ENCODE results near the gene SLC23A3. TPM values are rescaled to one million over a fixed set of nuclear protein-coding genes. Genes with fewer than 3 reads are reported as not detected.
A peak's percentile ranks its signal among the peaks of the same experiment; 100 is the strongest.

SLC23A3 gene
- total RNA-seq, 1 experiment from 2014 or later = 1.7 TPM

DNA sequence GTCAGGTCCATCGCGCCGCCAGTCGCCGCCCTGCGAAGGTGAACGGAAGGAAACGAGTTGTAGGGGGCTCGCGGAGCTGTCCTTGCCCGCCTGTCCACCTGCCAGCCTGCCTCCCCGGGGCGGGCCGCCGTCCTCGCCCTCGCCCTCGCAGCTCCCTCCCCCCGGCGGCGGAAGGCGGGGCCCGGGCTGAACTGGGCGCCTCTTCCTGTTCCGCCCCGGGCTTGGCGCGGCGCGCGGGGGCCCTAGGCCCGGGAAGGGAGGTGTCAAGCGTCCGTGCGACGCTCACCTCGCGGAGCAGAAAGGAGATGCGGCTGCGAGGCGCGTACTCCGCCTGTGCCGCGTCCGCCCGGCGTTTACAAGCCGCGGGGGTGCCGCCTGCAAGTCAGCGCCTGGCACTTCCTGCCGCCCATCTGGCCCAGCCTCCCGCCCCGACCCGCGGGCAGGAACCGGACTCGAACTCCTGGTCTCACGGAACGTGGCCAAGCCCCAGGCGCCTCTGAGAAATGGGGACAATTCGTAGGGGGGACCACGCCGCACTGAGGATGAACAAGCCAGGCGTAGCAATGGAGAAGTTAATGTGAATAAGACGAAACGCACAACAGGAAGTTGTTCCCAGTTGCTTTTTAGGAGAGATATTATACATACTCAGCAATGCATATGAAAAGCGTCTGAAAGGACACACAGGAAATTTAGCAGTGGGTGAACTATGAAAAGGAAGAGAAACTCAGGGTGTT, 7.2 kb upstream of the SLC23A3 start, which contains the start of gene CNPPD1:
Gene CNPPD1, minus strand, starts transcription at position 108 of the 734 bp plus-strand sequence. Its CDS starts 97 bp downstream, at position 11.
- peak; percentile 75 for DNase-seq (ENCODE audit: extremely low read depth, low read depth)

DNA sequence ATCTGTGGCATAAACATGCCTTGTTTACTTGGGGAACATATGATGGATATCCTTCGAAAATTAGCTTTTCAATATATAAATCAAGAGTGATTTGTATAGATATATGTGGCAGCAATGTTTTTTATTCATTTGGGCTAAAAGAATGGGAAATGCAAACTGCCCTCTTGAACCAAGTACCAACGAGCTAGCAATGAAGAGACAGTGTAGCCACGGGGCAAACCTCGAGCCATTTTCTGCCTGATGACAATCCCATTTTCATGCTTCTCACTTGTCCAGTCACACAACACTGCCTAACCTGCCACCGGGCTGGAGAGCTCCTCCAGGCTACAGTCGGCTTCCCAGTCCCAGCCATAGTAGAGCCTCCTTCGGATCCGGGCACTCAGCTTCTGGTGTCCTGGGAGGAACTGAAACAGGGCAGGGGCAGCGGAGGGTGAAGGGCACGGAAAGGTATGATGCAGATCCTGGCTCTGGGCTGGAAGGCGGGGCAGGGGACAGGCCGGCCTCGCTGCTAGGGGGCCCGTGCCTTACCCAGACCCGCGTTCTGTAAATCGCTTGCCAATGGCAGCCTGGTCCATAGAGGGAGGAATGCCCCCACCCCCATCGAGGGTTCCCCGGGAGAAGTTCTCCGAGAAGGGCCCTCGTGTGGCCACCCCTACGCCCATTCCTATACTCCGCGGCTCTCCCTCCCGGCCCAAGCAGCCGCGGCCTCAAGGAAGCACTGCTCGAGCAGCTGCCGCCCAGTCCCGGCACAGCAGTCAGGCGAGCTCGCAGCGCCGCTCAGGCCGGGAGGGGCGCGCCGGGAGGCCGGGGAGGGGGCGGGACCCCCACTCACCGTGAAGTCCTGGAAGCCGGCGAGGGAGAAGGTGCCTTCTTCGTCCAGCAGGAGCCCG, 6.3 kb upstream of the SLC23A3 start:
- no peak for DNase-seq (ENCODE audit: extremely low read depth, low read depth)

DNA sequence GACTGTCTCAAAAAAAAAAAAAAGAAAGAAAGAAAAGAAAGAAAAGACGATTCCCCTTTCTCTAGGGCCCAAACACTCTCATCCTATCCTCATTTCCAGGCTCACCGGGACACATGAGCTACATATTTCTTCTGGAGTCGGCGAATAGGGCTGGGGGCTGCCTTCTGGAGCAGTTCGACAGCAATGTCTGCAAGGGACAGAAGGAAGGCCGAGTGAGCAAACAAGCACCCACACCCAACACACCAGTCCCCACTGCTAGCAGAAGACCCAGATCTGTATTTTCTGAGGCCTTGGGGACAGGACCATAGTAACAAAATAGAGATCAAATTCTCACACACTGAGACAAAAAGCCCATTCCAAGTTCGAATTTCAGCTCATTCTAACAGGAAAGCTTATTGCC, 5.7 kb upstream of the SLC23A3 start:
- no peak for DNase-seq (ENCODE audit: extremely low read depth, low read depth)

DNA sequence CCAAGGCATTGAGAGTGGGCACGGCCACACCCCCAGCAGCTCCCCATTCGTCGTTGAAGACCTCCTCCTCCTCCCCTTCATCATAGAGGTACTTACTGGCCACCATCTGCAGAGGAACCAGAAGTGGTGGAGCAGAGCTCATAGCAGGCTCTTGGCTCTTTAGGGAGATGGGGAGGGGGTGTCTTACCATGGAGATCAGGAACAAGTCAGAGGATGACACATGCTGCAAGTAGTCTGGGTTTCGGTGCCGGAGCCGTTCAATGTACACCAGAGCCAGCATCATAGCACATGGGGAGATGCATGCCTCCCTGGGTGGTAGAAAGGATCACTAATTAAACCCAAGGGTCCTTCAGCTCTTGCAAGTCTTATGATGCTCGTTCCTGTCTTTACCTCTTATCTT, 5.0 kb upstream of the SLC23A3 start:
- DNase-seq (ENCODE audit: extremely low read depth, low read depth) = no peak

DNA sequence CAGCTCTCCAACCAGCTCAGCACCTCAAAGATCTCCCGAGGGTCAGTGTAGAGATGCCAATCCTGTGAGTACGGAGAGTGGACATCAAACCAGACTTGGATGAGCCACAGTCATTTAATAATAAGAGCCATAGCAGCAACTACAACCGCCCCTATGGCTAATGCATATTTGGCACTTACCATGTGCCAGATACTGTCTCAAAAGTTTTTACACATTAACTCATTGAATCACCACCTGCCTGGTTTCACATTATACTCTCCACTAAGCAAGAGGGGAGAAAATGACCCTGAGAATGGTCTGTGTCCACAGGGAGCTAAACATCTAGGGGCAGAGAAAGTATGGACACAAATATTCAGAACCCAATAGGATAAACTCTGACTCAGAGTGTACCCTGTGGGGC, 4.3 kb upstream of the SLC23A3 start:
- DNase-seq (ENCODE audit: extremely low read depth, low read depth) = no peak

DNA sequence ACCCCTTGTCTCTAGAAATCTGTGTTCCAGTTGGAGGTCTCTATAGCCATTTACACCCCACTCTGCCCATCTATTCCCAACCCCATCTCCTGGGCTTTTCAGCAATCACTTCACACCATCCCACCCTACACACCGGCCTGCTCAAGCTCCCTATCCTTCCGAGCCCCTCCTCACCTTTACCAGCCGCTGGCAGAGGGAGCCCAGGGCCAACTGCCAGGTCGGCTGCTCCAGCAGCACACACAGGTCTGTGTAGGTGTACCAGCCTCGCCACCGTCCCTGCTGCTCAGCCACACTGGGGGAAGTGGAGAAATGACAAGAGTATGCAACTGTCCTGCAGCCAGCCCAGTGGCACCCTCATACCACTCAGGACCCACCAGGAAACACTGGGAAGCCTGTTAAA, 3.3 kb upstream of the SLC23A3 start:
- DNase-seq (ENCODE audit: extremely low read depth, low read depth) = no peak

DNA sequence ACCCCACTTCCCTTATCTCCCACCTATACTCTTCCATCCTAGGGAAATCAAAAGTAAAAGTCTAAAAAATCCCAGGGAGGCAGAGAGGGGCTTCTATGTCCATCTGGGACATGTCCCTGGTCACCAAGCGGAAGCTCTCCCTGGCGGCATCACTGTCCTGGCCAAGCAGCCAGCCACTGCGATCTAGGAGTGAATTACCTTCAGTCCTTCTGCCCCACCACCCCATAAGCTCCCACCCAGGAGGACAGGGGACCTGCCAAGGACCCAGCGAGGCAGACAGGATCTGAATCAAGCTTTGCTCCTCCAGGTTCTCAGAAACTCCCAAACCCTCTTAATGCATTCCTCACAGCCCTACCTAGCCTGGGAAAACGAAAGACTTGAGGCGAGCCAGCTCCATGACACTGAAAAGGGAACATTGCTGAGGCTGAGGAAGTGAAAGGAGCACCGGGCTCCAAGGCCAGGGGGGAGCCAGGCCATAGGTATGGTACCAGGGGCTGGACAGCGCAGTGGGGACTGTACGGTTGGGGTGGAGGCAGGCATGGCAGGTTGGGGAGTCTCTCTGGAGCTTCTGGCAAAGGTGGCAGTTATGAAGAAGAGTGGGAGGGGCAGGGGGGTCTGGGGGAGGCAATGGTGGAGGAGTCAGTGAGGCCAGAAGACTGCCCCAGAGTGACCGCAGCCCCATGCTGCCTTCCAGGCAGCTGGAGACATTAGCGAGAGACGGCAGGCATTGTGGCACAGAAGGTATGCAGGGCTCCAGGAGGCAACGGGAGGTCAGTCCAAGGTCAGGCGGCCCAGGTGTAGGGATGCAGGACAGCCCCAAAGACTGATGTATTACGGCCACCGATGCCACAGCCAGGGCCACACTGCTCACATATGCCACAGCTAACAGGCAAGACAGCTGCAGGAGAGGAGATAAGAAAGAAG, 2.7 kb upstream of the SLC23A3 start:
- DNase-seq (ENCODE audit: extremely low read depth, low read depth) = no peak

DNA sequence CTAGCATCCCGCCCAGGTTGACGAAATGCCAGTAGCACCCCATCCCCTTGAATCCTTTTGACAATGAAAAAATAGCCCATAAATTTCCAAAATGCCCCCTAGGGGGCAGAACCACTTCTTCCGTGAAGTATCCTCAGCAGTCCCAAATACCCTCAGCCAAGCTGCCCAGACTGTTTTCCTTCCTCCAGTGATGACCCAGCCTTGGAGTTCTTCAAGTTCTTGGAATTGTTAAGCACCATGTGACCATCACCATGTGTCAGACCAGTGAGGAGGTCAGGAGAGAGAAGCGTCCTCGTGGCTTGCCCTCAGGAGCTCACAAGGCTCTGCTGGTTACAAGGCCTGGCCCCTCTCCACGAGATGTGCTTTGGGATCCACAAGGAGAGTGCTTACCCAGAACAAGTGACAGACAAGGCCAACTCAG, 1.4 kb upstream of the SLC23A3 start:
- peak; percentile 49 for DNase-seq (ENCODE audit: extremely low read depth, low read depth)

DNA sequence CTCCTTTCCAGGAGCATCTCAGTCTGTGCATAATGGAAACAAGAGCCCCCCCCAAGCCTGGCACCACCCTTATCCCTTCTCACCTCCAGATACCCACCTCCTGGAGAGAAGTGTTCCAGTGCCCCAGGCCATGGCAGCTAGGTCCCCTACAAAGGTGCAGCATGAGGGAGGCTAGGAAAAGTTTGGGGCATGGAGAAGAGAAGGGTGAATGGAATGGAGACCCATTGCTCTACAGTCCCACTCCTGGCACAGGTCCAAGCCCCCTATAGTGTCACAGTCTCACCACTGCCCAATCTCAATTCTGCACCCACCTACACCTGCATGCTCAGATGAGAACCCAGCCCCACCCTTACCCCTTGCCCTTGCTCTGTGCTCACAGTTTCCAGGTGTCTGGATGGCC, 897 bp downstream of the SLC23A3 start:
- DNase-seq (ENCODE audit: extremely low read depth, low read depth) = no peak

DNA sequence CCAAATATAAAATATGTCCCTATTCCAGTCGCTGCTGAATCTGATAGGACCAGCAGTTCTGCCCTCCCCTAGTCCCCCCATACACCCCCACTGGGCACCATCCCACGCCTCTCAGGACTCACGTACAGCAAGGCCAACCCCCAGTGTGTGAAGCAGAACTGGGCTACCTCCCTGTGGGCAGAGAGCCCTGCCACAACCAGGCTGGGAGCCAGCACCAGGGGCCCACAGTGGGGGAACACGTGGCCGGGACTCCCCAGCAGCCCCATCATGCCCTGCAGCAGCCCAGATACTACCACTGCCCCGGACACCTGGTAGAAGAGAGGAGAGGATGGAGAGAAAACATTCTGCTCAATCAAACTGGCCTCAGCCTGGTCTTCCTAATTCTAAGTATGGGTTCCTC, 1.3 kb downstream of the SLC23A3 start:
- DNase-seq (ENCODE audit: extremely low read depth, low read depth) = no peak

DNA sequence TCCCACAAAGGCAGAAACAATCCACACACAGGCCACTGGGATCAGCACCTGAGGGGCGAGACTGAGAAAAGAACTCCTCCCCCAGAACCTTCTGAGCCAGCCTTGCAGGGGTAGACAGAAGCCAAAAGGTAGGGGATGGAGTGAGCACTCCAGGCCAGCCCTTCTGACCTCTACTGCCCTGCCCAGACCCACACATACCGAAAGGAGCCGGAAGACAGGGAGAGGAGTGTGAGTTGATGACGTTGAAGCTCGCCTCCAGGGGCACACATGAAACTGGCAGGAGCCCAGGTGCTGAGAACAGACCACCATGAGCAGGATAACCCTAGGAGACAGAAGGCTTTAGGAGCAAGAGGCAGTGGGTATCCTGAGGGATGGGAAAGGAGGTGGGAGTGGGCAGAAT, 1.8 kb downstream of the SLC23A3 start:
- DNase-seq (ENCODE audit: extremely low read depth, low read depth) = no peak

DNA sequence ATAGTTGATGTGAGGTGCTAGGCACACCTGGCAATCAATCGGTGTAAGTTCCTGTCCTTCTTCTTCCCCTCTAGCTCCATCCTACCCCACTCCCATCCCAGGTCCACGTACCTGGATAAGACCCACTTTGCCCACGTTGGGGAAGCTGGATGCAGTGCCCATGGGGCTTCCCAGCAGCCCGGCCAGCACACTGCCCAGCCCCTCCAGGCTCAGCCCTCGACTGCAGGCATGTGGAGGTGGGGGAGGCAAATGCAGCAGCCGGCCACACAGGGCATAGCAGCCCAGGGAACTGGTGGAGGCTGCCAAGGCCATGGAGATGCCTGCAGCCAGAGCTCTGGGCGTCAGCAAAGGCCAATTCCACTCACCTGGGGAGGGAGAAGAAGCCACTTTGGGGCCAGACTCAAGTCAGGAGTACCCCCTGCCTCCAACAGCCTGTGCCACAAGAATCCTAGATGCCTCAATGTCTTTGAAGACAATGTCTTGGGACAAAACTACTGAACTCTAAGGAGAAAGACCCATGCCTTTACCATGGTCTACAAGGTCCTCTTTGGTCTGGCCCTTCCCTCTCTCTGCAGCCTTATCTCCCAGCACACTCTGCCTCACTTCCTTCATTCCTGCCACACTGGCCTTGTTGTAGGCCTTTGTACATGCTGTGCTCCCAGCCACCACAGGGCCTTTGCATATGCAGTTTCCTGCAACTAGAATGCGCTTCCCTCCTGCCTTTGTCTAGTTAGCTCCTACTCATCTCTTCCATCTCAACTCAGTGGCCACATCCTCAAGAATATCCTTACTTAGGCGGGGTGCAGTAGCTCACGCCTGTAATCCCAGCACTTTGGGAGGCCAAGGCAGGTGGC, 4.5 kb downstream of the SLC23A3 start:
- DNase-seq (ENCODE audit: extremely low read depth, low read depth) = no peak

DNA sequence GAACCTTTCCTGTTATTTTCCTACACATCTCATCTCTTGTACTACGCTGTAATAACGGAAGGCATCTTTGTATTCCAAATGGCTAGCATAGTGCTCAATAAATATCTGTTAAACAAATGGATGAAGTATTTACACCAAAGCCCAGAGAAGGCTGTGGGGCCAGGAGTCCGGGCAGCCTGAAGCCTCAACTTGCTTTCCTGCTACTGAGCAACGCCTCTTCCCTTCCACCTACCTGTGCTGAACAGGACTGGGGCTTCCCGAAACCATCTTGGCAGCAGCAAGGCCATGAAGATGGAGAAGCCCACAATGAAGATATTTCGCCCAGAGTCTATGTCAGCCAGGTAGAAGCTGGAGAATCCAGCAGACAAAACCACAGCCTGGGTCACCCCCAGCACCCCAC, 6.7 kb downstream of the SLC23A3 start:
- DNase-seq (ENCODE audit: extremely low read depth, low read depth) = no peak

DNA sequence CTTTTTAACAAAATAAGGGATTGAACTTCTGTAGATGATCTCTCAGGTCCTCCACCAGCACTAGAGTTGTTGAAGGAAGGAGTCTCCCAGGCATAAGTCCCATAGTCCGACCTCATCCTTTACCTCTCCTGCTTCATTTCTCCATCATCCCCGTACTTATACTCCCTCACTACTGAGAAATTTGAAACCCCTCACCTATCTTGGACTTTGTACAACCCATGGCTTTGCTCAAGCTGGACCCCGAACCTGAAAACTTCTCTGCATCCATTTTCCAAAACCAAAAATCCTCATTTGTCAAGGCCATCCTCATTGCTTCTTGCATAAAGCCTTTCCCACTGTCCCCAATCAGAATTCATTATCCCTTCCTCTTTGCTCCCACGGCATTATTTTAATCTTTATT, 8.7 kb downstream of the SLC23A3 start:
- DNase-seq (ENCODE audit: extremely low read depth, low read depth) = no peak

DNA sequence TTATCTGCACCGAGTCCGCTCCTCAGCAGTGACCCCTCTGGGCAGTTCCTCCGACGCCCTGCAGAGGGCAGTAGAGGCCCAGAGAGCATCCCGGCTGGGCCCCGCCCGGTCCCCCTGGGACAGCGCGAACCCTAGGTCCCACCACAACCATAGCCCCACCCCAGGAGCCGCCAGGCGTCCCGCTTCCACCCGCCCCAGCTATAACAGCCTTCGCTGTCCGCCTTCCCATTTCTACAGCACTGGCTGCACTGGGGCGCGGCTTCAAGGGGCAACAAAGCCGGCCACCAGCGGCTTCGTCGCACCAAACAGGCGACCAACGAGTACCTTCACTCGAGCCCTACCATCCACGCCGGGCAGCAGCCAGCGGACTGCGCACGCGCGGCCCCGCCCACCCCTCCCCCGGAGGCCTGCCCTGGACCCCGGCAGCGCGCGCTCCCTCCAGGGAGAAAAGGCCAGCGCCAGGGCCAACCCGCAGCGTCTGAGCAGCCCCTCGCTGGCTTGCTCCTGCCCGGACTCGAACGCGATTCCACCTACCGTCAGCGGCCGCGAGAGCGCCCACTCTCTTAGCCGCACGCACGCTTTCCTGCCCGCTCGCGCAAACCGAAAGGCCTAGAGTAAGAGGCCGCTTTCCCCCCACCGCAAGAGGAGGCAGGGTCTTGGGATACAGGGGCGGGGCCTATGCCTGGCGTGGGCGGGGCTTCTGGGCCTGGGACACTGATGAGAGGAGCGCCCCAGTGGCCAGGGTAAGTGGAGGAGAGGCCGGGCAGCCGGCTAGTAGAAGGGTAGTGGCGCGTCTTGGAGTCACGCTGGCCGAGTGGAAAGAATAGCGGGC, 9.4 kb downstream of the SLC23A3 start, which contains the start of gene NHEJ1:
Gene NHEJ1, minus strand, starts transcription at position 630 of the 832 bp plus-strand sequence. CDS start 2,453 bp downstream, outside the sequence.
- peak; percentile 94 for DNase-seq (ENCODE audit: extremely low read depth, low read depth)

DNA sequence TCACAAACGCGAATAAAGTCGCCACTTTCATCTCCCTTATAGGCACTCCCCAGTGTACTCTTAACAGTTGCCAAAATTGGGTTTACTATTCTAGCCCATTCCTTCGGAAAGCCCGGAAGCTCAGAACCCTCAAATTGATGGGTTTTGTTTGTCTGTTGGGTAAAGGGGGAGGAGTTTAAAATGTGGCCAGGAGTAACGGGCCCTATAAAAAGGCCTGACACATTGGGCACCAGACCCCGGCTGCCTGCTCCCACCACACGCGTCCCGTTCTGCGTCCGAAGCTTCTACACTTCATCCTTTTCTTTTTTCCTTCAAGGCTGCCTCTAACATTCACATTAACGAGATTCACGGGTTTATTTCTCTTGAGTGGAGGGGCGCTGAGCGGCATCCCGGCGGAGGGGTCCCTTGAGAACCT, 10.1 kb downstream of the SLC23A3 start:
- DNase-seq (ENCODE audit: extremely low read depth, low read depth) = no peak

DNA sequence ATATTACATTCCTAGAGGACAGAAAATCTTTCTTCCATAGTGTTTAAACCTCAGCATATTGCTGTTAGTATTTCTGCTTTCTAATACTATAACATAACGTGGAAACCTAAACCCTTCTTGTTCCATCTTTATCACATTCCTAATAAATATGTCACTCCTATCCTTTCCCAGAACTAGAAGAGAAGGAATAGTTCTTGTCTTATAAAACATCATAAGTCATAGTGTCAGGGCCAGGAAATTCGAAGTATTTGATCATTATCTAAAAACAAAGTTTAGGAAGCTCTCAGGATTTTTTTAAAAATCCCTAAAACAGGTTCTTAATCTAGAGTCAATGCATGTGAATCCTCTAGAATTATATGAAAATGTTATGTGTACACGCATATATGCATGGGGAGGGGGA, 11.2 kb downstream of the SLC23A3 start:
- DNase-seq (ENCODE audit: extremely low read depth, low read depth) = no peak

DNA sequence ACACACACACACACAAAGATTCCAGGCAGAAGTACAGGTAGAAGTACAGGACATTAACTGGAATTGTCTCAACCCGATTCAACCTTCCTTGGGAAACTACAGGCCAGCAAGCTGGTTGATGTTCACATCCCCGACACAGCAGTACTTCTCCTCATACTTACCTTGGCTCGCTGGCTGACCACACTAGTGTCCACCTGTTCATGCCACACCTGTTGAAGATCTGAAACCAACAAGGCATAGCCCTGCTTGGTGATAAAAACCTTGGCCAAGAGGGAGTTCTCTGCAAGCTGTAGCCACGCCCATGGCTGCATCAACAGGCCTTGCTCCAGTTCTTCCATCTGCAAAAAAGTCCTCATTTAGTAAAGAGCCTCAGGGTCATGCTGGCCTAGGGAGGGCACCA, 11.8 kb downstream of the SLC23A3 start:
- DNase-seq (ENCODE audit: extremely low read depth, low read depth) = no peak

DNA sequence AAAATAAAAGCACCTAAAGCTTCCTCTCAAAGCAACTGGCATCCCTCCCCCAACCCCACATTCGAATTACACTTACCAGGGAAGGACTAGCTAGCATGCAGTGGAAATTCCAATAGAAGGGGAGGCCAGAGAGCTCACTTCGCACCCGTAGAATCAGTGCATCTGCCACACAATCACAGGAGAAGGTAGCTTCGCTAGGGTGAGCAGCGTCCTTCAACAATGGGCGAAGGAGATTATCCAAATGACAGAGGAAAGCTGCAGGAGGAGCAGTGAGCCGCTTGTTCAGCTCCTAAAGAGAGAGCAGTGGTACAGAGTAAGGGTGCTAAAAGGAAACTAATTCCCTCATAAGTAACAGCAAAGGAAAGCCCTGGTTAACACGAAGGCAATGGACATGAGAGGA, 12.4 kb downstream of the SLC23A3 start:
- DNase-seq (ENCODE audit: extremely low read depth, low read depth) = no peak
